IMR-90 (cell line): ENCODE data around the gene DPF3. TPM values are rescaled to one million over a fixed set of nuclear protein-coding genes. Genes with fewer than 3 reads are reported as not detected.

Experiments
- ATAC-seq: fragments of 200-7000 bp; cut with Tn5 transposase; 2 replicates; pipeline ENCODE4 v1.9.1; 2020; ENCODE audit warnings: low read depth, mild to moderate bottlenecking, moderate library complexity
- BruUV-seq: library from RNA; stranded (reverse); fragments of 400-500 nt; replicated peaks from 2 replicates; lab custom pipeline; 2021; lab: Mats Ljungman, UMichigan
- CTCF ChIA-PET: fragments of 300-600 bp; formaldehyde crosslinking; extraction: SDS; loops from one replicate; lab custom pipeline; 2021; ENCODE audit warnings: antibody characterized with exemption; lab: Yijun Ruan, JAX
- POLR2A ChIA-PET: fragments of 300-600 bp; sonication (Branson Sonifier 250); formaldehyde crosslinking; loops from one replicate; lab custom pipeline; 2022; ENCODE audit warnings: antibody characterized with exemption; ENCODE audit not compliant: unreplicated experiment; lab: Charles Lee
- DNase-seq: peaks from one replicate; pipeline ENCODE4 v3.0.0; 2013
- H2AFZ ChIP-seq: replicated peaks from 2 replicates; pipeline ENCODE3; 2013; ENCODE audit warnings: low read length, mild to moderate bottlenecking; ENCODE audit not compliant: poor library complexity
- H2AK5ac ChIP-seq: 2 replicates; pipeline ENCODE4 v1.6.1; 2013; ENCODE audit warnings: low read depth, low read length, inconsistent platforms
- H2AK9ac ChIP-seq: replicated peaks from 2 replicates; pipeline ENCODE3; 2013; ENCODE audit warnings: mild to moderate bottlenecking, low read depth, low read length, moderate library complexity; ENCODE audit not compliant: poor library complexity
- H2BK120ac ChIP-seq: 2 replicates; pipeline ENCODE4 v1.6.1; 2013; ENCODE audit warnings: low read depth, low read length, inconsistent platforms
- H2BK15ac ChIP-seq: 3 replicates; pipeline ENCODE4 v1.6.1; 2013; ENCODE audit warnings: low read depth, low read length, inconsistent platforms
- H2BK20ac ChIP-seq: 2 replicates; pipeline ENCODE4 v1.6.1; 2013; ENCODE audit warnings: low read depth, mild to moderate bottlenecking, inconsistent platforms, low read length, moderate library complexity
- H2BK5ac ChIP-seq: 2 replicates; pipeline ENCODE4 v1.6.1; 2013; ENCODE audit warnings: mild to moderate bottlenecking, low read depth, low read length, inconsistent platforms; ENCODE audit not compliant: poor library complexity, severe bottlenecking
- H3K14ac ChIP-seq: replicated peaks from 2 replicates; pipeline ENCODE4 v1.6.1; 2013; ENCODE audit warnings: low read depth, low read length, inconsistent platforms
- H3K18ac ChIP-seq: 2 replicates; pipeline ENCODE4 v1.6.1; 2013; ENCODE audit warnings: low read depth, low read length, control low read depth
- H3K23ac ChIP-seq: 2 replicates; pipeline ENCODE4 v1.6.1; 2013; ENCODE audit warnings: low read depth, low read length, inconsistent platforms
- H3K27ac ChIP-seq: 2 replicates; pipeline ENCODE4 v1.5.1; 2013; ENCODE audit warnings: mild to moderate bottlenecking, control low read depth, low read length; ENCODE audit not compliant: insufficient read depth
- H3K27me3 ChIP-seq: 2 replicates; pipeline ENCODE4 v1.6.1; 2013; ENCODE audit warnings: low read length; ENCODE audit not compliant: control insufficient read depth, insufficient read depth
- H3K36me3 ChIP-seq: 2 replicates; pipeline ENCODE4 v1.6.1; 2013; ENCODE audit warnings: low read length, mixed read lengths; ENCODE audit not compliant: control insufficient read depth, insufficient read depth
- H3K4ac ChIP-seq: 2 replicates; pipeline ENCODE4 v1.6.1; 2013; ENCODE audit warnings: low read depth, low read length, inconsistent platforms
- H3K4me1 ChIP-seq: 2 replicates; pipeline ENCODE4 v1.6.1; 2013; ENCODE audit warnings: low read length, mixed read lengths; ENCODE audit not compliant: control insufficient read depth, insufficient read depth
- H3K4me2 ChIP-seq: 2 replicates; pipeline ENCODE4 v1.6.1; 2013; ENCODE audit warnings: low read depth, mild to moderate bottlenecking, control low read depth, low read length, moderate library complexity
- H3K4me3 ChIP-seq: 2 replicates; pipeline ENCODE4 v1.5.1; 2013; ENCODE audit warnings: low read depth, mild to moderate bottlenecking, control low read depth, low read length, moderate library complexity; ENCODE audit not compliant: insufficient read depth
- H3K56ac ChIP-seq: 2 replicates; pipeline ENCODE4 v1.6.1; 2013; ENCODE audit warnings: low read length, inconsistent platforms; ENCODE audit not compliant: insufficient read depth; ENCODE audit errors: extremely low read depth
- H3K79me1 ChIP-seq, 2 experiments: 2 replicates each; pipeline ENCODE4 v1.6.1; 2013; ENCODE audit warnings: low read length in 2 of 2, inconsistent platforms in 1 of 2, low read depth in 1 of 2
- H3K9ac ChIP-seq: 2 replicates; pipeline ENCODE4 v1.6.1; 2013; ENCODE audit warnings: low read depth, low read length, control low read depth
- H3K9me1 ChIP-seq: 2 replicates; pipeline ENCODE4 v1.6.1; 2013; ENCODE audit warnings: low read length, inconsistent platforms; ENCODE audit not compliant: insufficient read depth
- H3K9me3 ChIP-seq: 2 replicates; pipeline ENCODE4 v1.6.1; 2013; ENCODE audit warnings: low read length; ENCODE audit not compliant: control insufficient read depth, insufficient read depth
- H4K20me1 ChIP-seq: 2 replicates; pipeline ENCODE4 v1.6.1; 2013; ENCODE audit warnings: low read length, inconsistent platforms; ENCODE audit not compliant: insufficient read depth
- H4K5ac ChIP-seq: 2 replicates; pipeline ENCODE4 v1.6.1; 2013; ENCODE audit warnings: mild to moderate bottlenecking, low read depth, low read length, control low read depth
- H4K8ac ChIP-seq, 2 experiments: 2 replicates each; pipeline ENCODE4 v1.6.1; 2013; ENCODE audit warnings: low read depth in 2 of 2, low read length in 2 of 2, control low read depth in 1 of 2, inconsistent platforms in 1 of 2
- H4K91ac ChIP-seq: 2 replicates; pipeline ENCODE4 v1.6.1; 2013; ENCODE audit warnings: low read depth, low read length, inconsistent platforms; ENCODE audit not compliant: insufficient read depth
- BHLHE40 ChIP-seq: fragments of 150-350 bp; IDR thresholded peaks from 2 replicates; pipeline ENCODE4 v1.6.1; 2016; ENCODE audit warnings: mild to moderate bottlenecking, low read depth, low read length
- CTCF ChIP-seq: conservative IDR thresholded peaks from 2 replicates; pipeline ENCODE4 v1.5.1; 2012; ENCODE audit warnings: mild to moderate bottlenecking, low read depth, low read length, improper control_type of control experiment
- ELK1 ChIP-seq: fragments of 150-350 bp; IDR thresholded peaks from 2 replicates; pipeline ENCODE4 v1.6.1; 2016; ENCODE audit warnings: low read depth, mild to moderate bottlenecking, low read length, moderate library complexity, borderline replicate concordance
- MAZ ChIP-seq: IDR thresholded peaks from 2 replicates; pipeline ENCODE4 v1.6.1; 2012; ENCODE audit warnings: low read depth, mild to moderate bottlenecking, low read length, improper control_type of control experiment, moderate library complexity, borderline replicate concordance
- NFE2L2 ChIP-seq: fragments of 150-350 bp; IDR thresholded peaks from 2 replicates; pipeline ENCODE4 v1.6.1; 2016; ENCODE audit warnings: low read depth, mild to moderate bottlenecking, low read length
- POLR2A ChIP-seq: IDR thresholded peaks from 2 replicates; pipeline ENCODE4 v1.6.1; 2012; ENCODE audit warnings: mild to moderate bottlenecking, low read depth, low read length
- RCOR1 ChIP-seq: IDR thresholded peaks from 2 replicates; pipeline ENCODE4 v1.6.1; 2012; ENCODE audit warnings: mild to moderate bottlenecking, low read length, improper control_type of control experiment; ENCODE audit not compliant: insufficient replicate concordance
- RFX5 ChIP-seq: IDR thresholded peaks from 2 replicates; pipeline ENCODE4 v1.8.0; 2012; ENCODE audit warnings: low read depth, mild to moderate bottlenecking, low read length, moderate library complexity
- USF2 ChIP-seq: fragments of 150-350 bp; IDR thresholded peaks from 2 replicates; pipeline ENCODE4 v1.6.1; 2017; ENCODE audit warnings: mild to moderate bottlenecking, antibody characterized with exemption, low read length, low read depth
- WGBS, 2 experiments: methylation state at CpG; one replicate each; pipeline versions ENCODE4 v1.1.5 to v1.1.7; 2013; ENCODE audit warnings: missing lambda C conversion rate in 2 of 2; ENCODE audit not compliant: insufficient read length in 1 of 2; ENCODE audit errors: extremely low coverage in 2 of 2; 5-methylcytosine and 5-hydroxymethylcytosine counted together
- dilution Hi-C: fragments of 300-500 bp; cut with HindIII; formaldehyde crosslinking; loops from one replicate; pipeline ENCODE4 v1.14.3; 2018; ENCODE audit warnings: low sequenced_read_pairs; ENCODE audit not compliant: unreplicated experiment
- in situ Hi-C: fragments of 300-500 bp; cut with MboI; formaldehyde crosslinking; loops from 3 replicates; pipeline ENCODE4 v1.14.3; 2019; ENCODE audit warnings: low sequenced_read_pairs, inconsistent platforms, mixed read lengths
- intact Hi-C: fragments of 100-400 bp; cut with micrococcal nuclease; formaldehyde crosslinking; loops from 2 replicates; pipeline ENCODE4 v1.10.0; 2022
- polyA plus RNA-seq, 3 experiments: library from polyadenylated mRNA; depleted of rRNA; stranded (reverse); fragments of >200 nt; gene quantifications; 2 replicates each; pipeline ENCODE4 v1.2.3, GENCODE V29; 2012; ENCODE audit warnings: low replicate concordance in 1 of 3
- total RNA-seq: library from RNA; depleted of rRNA; stranded (reverse); fragments of >200 nt; gene quantifications from 2 replicates; pipeline ENCODE4 v1.2.3, GENCODE V29; 2012

DPF3 gene
- total and polyA plus RNA-seq, 2 of the 4 experiments (the other 2 are of a cell fraction) = 30.5 to 32.8 TPM

- peak overlapping the region; percentile 4 for H2BK5ac ChIP-seq
- no peak overlapping the region for H4K5ac ChIP-seq
- H3K4ac ChIP-seq = peak overlapping the region; percentile 100
- H3K9me1 ChIP-seq = peaks cover 24% of the 10 kb centered on the region
- H3K27me3 ChIP-seq = no peaks in the 10 kb centered on the region
- peak overlapping the region; percentile 63; the same call in 1 of the 2 replicates for H2AK5ac ChIP-seq
- BruUV-seq = no TSS peak
- CTCF ChIA-PET = no interaction called here
- H3K18ac ChIP-seq = no peak overlapping the region
- no peak overlapping the region for H3K27ac ChIP-seq
- peak overlapping the region; percentile 100; the same call in 1 of the 2 replicates for H2BK20ac ChIP-seq
- peak overlapping the region; percentile 47 for H2AK9ac ChIP-seq
- peak overlapping the region; percentile 100 for H2BK120ac ChIP-seq
- peaks cover 27% of the 10 kb centered on the region for H3K4me1 ChIP-seq
- no peak overlapping the region for H3K56ac ChIP-seq
- H4K91ac ChIP-seq = peak overlapping the region; percentile 31
- no peaks in the 10 kb centered on the region for H3K9me3 ChIP-seq
- H3K4me2 ChIP-seq = no peak overlapping the region
- in situ Hi-C loops (loop anchor here (10.0 kb wide), 1 partner anchor 81 kb away; no protein-coding TSS in a partner anchor), intact Hi-C loops (loop anchor here (5.0 kb wide), 2 partner anchors 83 to 287 kb away; partner anchors contain the start of gene DPF3), dilution Hi-C loops (no loop called here)
- DNase-seq (no peak), ATAC-seq (no peak)
- no peak overlapping the region for H3K9ac ChIP-seq
- no peak for TF ChIP-seq USF2
- TF ChIP-seq BHLHE40 = no peak
- TF ChIP-seq NFE2L2 = no peak
- no peak for TF ChIP-seq MAZ
- no peak for TF ChIP-seq RFX5
- no peak for TF ChIP-seq CTCF
- TF ChIP-seq POLR2A = no peak
- TF ChIP-seq ELK1 = no peak
- TF ChIP-seq RCOR1 = no peak
- no peak overlapping the region for H3K14ac ChIP-seq
- POLR2A ChIA-PET = no interaction called here
- H3K4me3 ChIP-seq = no peak overlapping the region
- peaks cover 0 to 27% of the 10 kb centered on the region in 2 experiments; a peak in 2 of 4 replicates for H3K79me1 ChIP-seq
- no peaks in the 10 kb centered on the region for H4K20me1 ChIP-seq
- H3K36me3 ChIP-seq = no peaks in the 10 kb centered on the region
- H2BK15ac ChIP-seq = peak overlapping the region; percentile 99; the same call in 2 of the 3 replicates
- H3K23ac ChIP-seq = no peak overlapping the region
- H4K8ac ChIP-seq = no peak overlapping the region
- no peak overlapping the region for H2AFZ ChIP-seq
- 100% methylated on average over 1 of the region's 18 CpGs; no CpG with 5 or more reads in 1 of the 2 experiments for WGBS, 2 experiments
Measured at GRCh38 chr14:72605096-72605920, 288.6 kb downstream of the DPF3 start.
